B cell (primary cell): Measurements from ENCODE around the gene CMTM3.

Experiments
- CTCF ChIP-seq: fragments of 200-600 bp; IDR thresholded peaks from one replicate; pipeline ENCODE4 v1.8.0; 2022; ENCODE audit warnings: antibody characterized with exemption, mild to moderate bottlenecking
- EZH2 ChIP-seq: IDR thresholded peaks from 2 replicates; pipeline ENCODE4 v1.6.1; 2012; ENCODE audit warnings: borderline replicate concordance, low read depth, mild to moderate bottlenecking, moderate library complexity, low read length; ENCODE audit not compliant: insufficient read depth, poor library complexity, severe bottlenecking

DNA sequence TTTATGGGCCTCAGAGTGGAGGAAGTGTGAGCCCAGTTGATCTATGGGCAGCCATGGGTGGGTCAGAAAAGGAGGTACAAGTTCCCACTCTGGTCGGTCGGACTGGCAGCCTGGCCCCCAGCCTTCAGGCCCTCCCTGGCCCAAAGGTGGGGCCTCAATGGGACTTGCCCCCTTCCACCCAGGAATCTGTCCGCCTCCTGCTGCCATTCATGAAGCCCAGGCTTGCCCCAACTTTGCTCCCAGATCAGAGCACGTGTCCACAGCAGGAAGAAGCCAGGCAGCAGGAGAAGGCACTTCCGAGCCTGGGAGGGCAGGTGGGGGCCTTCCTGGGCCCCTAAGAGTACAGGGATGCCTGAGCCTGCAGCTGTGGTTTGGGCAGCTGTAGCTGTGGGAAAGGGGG lies 3.0 kb upstream of the CMTM3 start:
- no peak for TF ChIP-seq CTCF
- no peak for TF ChIP-seq EZH2
